Ishikawa (cell line): ENCODE data around the gene GRM2.

Experiments used
- CEBPB ChIP-seq: IDR thresholded peaks from 2 replicates; pipeline ENCODE4 v1.6.1; 2012
- CREB1 ChIP-seq: IDR thresholded peaks from 2 replicates; pipeline ENCODE4 v1.6.1; 2012; ENCODE audit warnings: low read depth
- EGR1 ChIP-seq: IDR thresholded peaks from 2 replicates; pipeline ENCODE4 v1.6.1; 2012
- EP300 ChIP-seq: IDR thresholded peaks from 2 replicates; pipeline ENCODE4 v1.6.1; 2012; ENCODE audit warnings: borderline replicate concordance
- FOXM1 ChIP-seq: IDR thresholded peaks from 2 replicates; pipeline ENCODE4 v1.6.1; 2012; ENCODE audit warnings: low read depth, borderline replicate concordance
- NFIC ChIP-seq: IDR thresholded peaks from 2 replicates; pipeline ENCODE4 v1.6.1; 2012
- RAD21 ChIP-seq: IDR thresholded peaks from 2 replicates; pipeline ENCODE4 v1.6.1; 2012; ENCODE audit warnings: low read depth
- REST ChIP-seq: IDR thresholded peaks from 2 replicates; pipeline ENCODE4 v1.6.1; 2012; ENCODE audit warnings: low read depth, mild to moderate bottlenecking
- TAF1 ChIP-seq: IDR thresholded peaks from 2 replicates; pipeline ENCODE4 v1.6.1; 2012; ENCODE audit warnings: low read depth, mild to moderate bottlenecking
- TCF12 ChIP-seq: IDR thresholded peaks from 2 replicates; pipeline ENCODE4 v1.6.1; 2012; ENCODE audit warnings: low read depth
- TEAD4 ChIP-seq: IDR thresholded peaks from 2 replicates; pipeline ENCODE4 v1.6.1; 2012
- USF1 ChIP-seq: IDR thresholded peaks from 2 replicates; pipeline ENCODE4 v1.6.1; 2012
- YY1 ChIP-seq: IDR thresholded peaks from 2 replicates; pipeline ENCODE4 v1.6.1; 2012; ENCODE audit warnings: low read depth
- TF ChIP-seq, protein P1 (sequence below): IDR thresholded peaks from 2 replicates; pipeline ENCODE4 v1.6.1; 2012

Gene GRM2

DNA sequence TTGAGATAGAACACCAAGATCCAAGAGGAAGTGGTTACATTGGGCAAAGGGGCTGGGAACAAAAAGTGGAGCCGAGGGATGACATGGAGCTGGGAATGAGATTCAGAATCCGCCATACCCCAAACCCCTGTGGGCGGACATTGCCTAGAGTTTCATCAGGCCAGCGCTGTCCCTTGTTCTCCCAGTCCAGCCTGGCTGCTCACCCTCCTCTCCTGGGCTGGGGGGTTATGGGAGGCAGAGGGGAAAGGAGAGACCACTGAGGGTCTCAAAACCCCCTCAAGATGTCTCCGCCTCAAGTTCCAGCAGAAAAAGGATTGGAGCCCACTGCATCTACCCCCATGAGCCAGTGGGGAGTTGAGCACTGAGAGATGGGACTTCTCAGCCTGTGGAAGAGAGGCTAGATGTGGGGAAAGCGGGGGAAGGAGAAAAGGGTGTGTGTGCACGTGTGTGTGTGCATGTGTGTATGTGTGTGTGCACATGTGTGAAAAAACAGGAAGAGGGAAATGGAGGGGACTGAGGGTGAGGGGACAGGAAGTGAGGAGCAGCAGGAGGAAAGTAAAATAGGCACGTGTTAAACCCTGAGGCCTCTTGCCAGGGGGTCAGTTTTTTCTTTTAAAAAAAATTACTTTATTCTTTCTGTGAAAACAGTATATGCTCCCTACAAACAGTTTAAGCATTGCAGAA, 14.3 kb downstream of the GRM2 start:
- TF ChIP-seq YY1: no peak
- TF ChIP-seq USF1: no peak
- no peak for TF ChIP-seq EGR1

DNA sequence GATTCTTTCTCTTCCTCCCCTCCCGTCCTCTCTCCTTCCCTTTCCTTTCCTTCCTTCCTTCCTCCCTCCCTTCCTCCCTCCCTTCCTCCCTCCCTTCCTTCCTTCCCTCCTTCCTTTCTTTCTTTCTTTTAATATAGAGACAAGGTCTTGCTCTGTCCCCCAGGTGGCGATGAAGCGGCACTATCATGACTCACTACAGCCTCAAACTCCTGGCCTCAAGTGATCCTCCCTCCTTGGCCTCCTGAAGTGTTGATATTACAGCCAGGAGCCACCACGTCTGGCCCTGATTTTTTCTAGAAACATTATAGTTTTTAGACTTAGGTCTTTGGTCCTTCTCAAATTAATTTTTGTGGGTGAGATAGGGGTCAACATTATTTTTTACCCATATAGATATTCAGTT, 15.5 kb downstream of the GRM2 start:
- peak; percentile 23; the same call in 1 of the 2 replicates for TF ChIP-seq RAD21
- TF ChIP-seq REST: no peak

GRCh38 chr3:51727500-51727899, 20.6 kb downstream of the GRM2 start:
- no peak for TF ChIP-seq TEAD4
- no peak for TF ChIP-seq TCF12
- no peak for TF ChIP-seq NFIC
- TF ChIP-seq TAF1: no peak

DNA sequence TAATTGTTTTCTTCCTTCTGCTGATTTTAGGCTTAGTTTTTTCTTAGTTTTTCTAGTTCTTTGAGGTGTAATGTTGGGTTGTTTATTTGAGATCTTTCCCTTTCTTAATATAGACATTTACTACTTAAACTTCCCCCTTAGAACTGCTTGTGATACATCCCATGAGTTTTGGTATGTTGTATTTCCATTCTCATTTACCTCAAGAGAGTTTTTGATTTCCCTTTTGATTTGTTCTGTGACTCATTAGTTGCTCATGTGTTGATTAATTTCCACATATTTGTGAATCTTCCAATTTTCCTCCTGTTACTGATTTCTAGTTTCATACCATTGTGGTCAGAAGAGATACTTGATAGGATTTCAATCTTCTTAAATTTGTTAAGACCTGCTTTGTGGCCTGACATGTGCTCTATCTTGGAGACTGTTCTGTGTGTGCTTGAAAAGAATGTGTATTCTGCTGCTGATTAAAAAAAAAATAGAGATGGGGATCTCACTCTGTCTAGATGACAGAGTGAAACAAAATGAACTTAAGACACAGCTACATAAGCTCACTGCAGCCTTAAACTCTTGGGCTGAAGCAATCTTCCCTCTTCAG, 22.3 kb downstream of the GRM2 start:
- TF ChIP-seq FOXM1: no peak
- TF ChIP-seq EP300: no peak
- no peak for TF ChIP-seq NFIC
- no peak for TF ChIP-seq YY1
- no peak for TF ChIP-seq USF1
- no peak for TF ChIP-seq REST
- no peak for TF ChIP-seq TAF1
- no peak for TF ChIP-seq RAD21
- TF ChIP-seq, protein P1, sequence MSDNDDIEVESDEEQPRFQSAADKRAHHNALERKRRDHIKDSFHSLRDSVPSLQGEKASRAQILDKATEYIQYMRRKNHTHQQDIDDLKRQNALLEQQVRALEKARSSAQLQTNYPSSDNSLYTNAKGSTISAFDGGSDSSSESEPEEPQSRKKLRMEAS: no peak
- no peak for TF ChIP-seq CEBPB
- TF ChIP-seq EGR1: no peak

DNA sequence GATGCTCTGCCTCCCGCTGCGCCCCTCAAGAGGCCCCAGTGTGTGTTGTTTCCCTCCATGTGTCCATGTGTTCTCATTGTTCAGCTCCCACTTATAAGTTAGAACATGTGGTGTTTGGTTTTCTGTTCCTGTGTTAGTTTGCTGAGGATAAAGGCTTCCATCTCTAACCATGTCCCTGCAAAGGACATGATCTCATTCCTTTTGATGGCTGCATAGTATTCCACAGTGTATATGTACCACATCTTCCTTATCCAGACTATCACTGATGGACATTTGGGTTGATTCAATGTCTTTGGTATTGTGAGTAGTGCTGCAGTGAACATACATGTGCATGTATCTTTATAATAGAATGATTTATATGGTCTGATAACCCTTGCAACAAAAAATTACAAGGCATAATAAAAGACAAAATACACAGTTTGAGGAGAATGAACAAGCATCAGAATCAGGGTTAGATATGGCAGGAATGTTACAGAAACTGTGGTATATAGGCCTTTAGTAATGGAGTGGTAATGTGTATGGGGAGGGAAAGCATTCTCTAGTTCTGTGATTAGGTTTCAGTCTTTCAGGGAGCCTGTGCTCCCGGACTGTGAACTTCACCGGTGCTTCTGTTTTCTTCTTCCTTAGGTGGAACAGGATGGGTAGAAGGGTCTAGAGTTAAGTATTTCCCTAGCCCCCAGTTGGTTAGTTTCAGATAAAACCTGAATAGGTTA, 27.1 kb downstream of the GRM2 start:
- TF ChIP-seq TCF12 (no peak), TEAD4 (no peak), RAD21 (no peak), CREB1 (no peak), EP300 (no peak), REST (no peak), USF1 (no peak), NFIC (no peak), YY1 (no peak)
